ENCODE data around the gene RPRML.
"Not testable (repeated sequence)": the region's sequence is repeated elsewhere in the genome, so short reads cannot be mapped to it uniquely, and the experiment has no call there.

Gene RPRML

GRCh38 chr17:46979147-46979863 lies at the start of gene RPRML:
Gene RPRML, minus strand, starts transcription at chr17:46979253. Its CDS starts 246 bp downstream, at chr17:46979007.
- DNase-seq: peak; percentile 52

GRCh38 chr17:47016966-47017365 lies 37.9 kb upstream of the RPRML start:
- not testable (repeated sequence) for DNase-seq

- DNase-seq: no peak
Observed at GRCh38 chr17:47013341-47013740, 34.3 kb upstream of the RPRML start.

GRCh38 chr17:47012457-47012856 lies 33.4 kb upstream of the RPRML start:
- DNase-seq: no peak

GRCh38 chr17:47009759-47010594 lies 30.9 kb upstream of the RPRML start:
- DNase-seq: no peak

- no peak for DNase-seq
Observed at GRCh38 chr17:47004906-47005305, 25.9 kb upstream of the RPRML start.

GRCh38 chr17:47003864-47004263 lies 24.8 kb upstream of the RPRML start:
- DNase-seq: not testable (repeated sequence)

- DNase-seq: no peak
Observed at GRCh38 chr17:46995841-46996571, 17.0 kb upstream of the RPRML start.

GRCh38 chr17:46994993-46995392 lies 15.9 kb upstream of the RPRML start:
- no peak for DNase-seq

- DNase-seq: no peak
Observed at GRCh38 chr17:46991617-46992016, 12.6 kb upstream of the RPRML start.

GRCh38 chr17:46989637-46990431 lies 10.8 kb upstream of the RPRML start:
- no peak for DNase-seq

GRCh38 chr17:46987927-46988326 lies 8.9 kb upstream of the RPRML start:
- not testable (repeated sequence) for DNase-seq

- DNase-seq: no peak
Observed at GRCh38 chr17:46986366-46986765, 7.3 kb upstream of the RPRML start.

- DNase-seq: no peak
Observed at GRCh38 chr17:46984892-46985291, 5.8 kb upstream of the RPRML start.

- no peak for DNase-seq
Observed at GRCh38 chr17:46984341-46984740, 5.3 kb upstream of the RPRML start.

GRCh38 chr17:46983782-46984181 lies 4.7 kb upstream of the RPRML start:
- DNase-seq: no peak

- no peak for DNase-seq
Observed at GRCh38 chr17:46982577-46982976, 3.5 kb upstream of the RPRML start.

GRCh38 chr17:46978489-46979146 lies 435 bp downstream of the RPRML start:
- no peak for DNase-seq

- DNase-seq: no peak
Observed at GRCh38 chr17:46977750-46978488, 1.1 kb downstream of the RPRML start.

GRCh38 chr17:46977348-46977747 lies 1.7 kb downstream of the RPRML start:
- peak; percentile 44 for DNase-seq

GRCh38 chr17:46976626-46977270 lies 2.3 kb downstream of the RPRML start:
- no peak for DNase-seq

Data from COR-L47 (cell line).